A673 (cell line): ENCODE data around the gene CEP192.

Experiments
- CTCF ChIP-seq: fragments of 300-800, 200-600 bp; sonication (generic); conservative IDR thresholded peaks from 2 replicates; pipeline ENCODE4 v1.5.1; 2017; ENCODE audit warnings: low read depth, mild to moderate bottlenecking, antibody characterized with exemption, low read length, moderate library complexity, mixed read lengths
- EZH2 ChIP-seq: fragments of 200-600 bp; sonication (generic); IDR thresholded peaks from 2 replicates; pipeline ENCODE4 v1.6.1; 2017; ENCODE audit warnings: borderline replicate concordance, low read depth, mild to moderate bottlenecking, mixed read lengths, antibody characterized with exemption, low read length; ENCODE audit not compliant: poor library complexity, severe bottlenecking

GRCh38 chr18:13125191-13125590 is 134.0 kb downstream of the CEP192 start:
- TF ChIP-seq EZH2 (no peak), CTCF (no peak)
